ENCODE results near the gene KANSL1.
"Not testable (repeated sequence)": the region's sequence is repeated elsewhere in the genome, so short reads cannot be mapped to it uniquely, and the experiment has no call there.

- TF ChIP-seq SUZ12 (IDR thresholded peaks at IDR 0.05; ENCODE audit: unreplicated experiment); PBX3 (IDR thresholded peaks at IDR 0.05; ENCODE audit: insufficient replicate concordance, low read depth, low read length); CTCF (IDR thresholded peaks at IDR 0.05 in 2 of 3, conservative IDR thresholded peaks at IDR 0.05 in 1 of 3; ENCODE audit: control insufficient read depth in 2 of 3, extremely low read depth in 1 of 3, insufficient read depth in 1 of 3, low read depth in 3 of 3, low read length in 3 of 3); EZH2 (IDR thresholded peaks at IDR 0.05; ENCODE audit: borderline replicate concordance, control insufficient read depth, low read depth, low read length); ATF7 (IDR thresholded peaks at IDR 0.05; ENCODE audit: low read depth); POLR2AphosphoS5 (IDR thresholded peaks at IDR 0.05; ENCODE audit: low read length); POLR2A (IDR thresholded peaks at IDR 0.05; ENCODE audit: low read depth, low read length); USF2 (IDR thresholded peaks at IDR 0.05; ENCODE audit: borderline replicate concordance, low read depth, low read length); YY1 (IDR thresholded peaks at IDR 0.05; ENCODE audit: low read depth, low read length); MEF2A (IDR thresholded peaks at IDR 0.05; ENCODE audit: insufficient read depth, low read depth, low read length); RFX5 (IDR thresholded peaks at IDR 0.05; ENCODE audit: low read depth, low read length); ATF2 (IDR thresholded peaks at IDR 0.05; ENCODE audit: low read length); HCFC1 (IDR thresholded peaks at IDR 0.05; ENCODE audit: low read length); CHD2 (IDR thresholded peaks at IDR 0.05; ENCODE audit: borderline replicate concordance, low read depth, low read length): not testable (repeated sequence)
These were observed 173.8 kb downstream of the KANSL1 start for GRCh38 chr17:46019408-46019925.
